OCI-LY7 (cell line): ENCODE results near the gene COL5A1. TPM values are rescaled to one million over a fixed set of nuclear protein-coding genes. Genes with fewer than 3 reads are reported as not detected.
A peak's percentile ranks its signal among the peaks of the same experiment; 100 is the strongest.

Experiments
- BruUV-seq: library from RNA; stranded (reverse); fragments of 400-500 nt; replicated peaks from 2 replicates; lab custom pipeline; 2021; lab: Mats Ljungman, UMichigan
- CTCF ChIA-PET: fragments of 300-600 bp; sonication (Branson Sonifier 250); formaldehyde crosslinking; loops from one replicate; lab custom pipeline; 2022; ENCODE audit warnings: antibody characterized with exemption; ENCODE audit not compliant: unreplicated experiment; lab: Charles Lee
- POLR2A ChIA-PET: fragments of 300-600 bp; sonication (Branson Sonifier 250); formaldehyde crosslinking; loops from one replicate; lab custom pipeline; 2022; ENCODE audit warnings: antibody characterized with exemption; lab: Charles Lee
- DNase-seq: peaks from one replicate; pipeline ENCODE4 v3.0.0-alpha.2; 2015; ENCODE audit warnings: low spot score
- H2AFZ ChIP-seq: fragments of 200-600 bp; sonication (generic), shearing (Covaris generic); 2 replicates; pipeline ENCODE4 v1.6.1; 2014; ENCODE audit warnings: mild to moderate bottlenecking, antibody characterized with exemption, low read length, moderate library complexity
- H3K27ac ChIP-seq: fragments of 200-600 bp; sonication (generic); 2 replicates; pipeline ENCODE4 v1.5.1; 2014; ENCODE audit warnings: mixed run types, low read depth, mild to moderate bottlenecking, moderate library complexity, low read length, inconsistent platforms; ENCODE audit not compliant: poor library complexity, severe bottlenecking
- H3K36me3 ChIP-seq: fragments of 200-600 bp; sonication (generic); 2 replicates; pipeline ENCODE4 v1.6.1; 2014; ENCODE audit warnings: mild to moderate bottlenecking, antibody characterized with exemption, low read length, moderate library complexity, mixed read lengths; ENCODE audit not compliant: insufficient read depth
- H3K4me1 ChIP-seq: fragments of 200-600 bp; sonication (generic); 2 replicates; pipeline ENCODE4 v1.5.1; 2014; ENCODE audit warnings: mild to moderate bottlenecking, low read length; ENCODE audit not compliant: insufficient read depth, poor library complexity, severe bottlenecking
- H3K4me2 ChIP-seq: fragments of 200-600 bp; sonication (generic); 2 replicates; pipeline ENCODE4 v1.6.1; 2014; ENCODE audit warnings: mild to moderate bottlenecking, low read length
- H3K4me3 ChIP-seq: fragments of 200-600 bp; sonication (generic); 2 replicates; pipeline ENCODE4 v1.5.1; 2014; ENCODE audit warnings: mild to moderate bottlenecking, low read depth, low read length; ENCODE audit not compliant: poor library complexity, severe bottlenecking
- H3K79me2 ChIP-seq: fragments of 200-600 bp; sonication (generic); 2 replicates; pipeline ENCODE4 v1.6.1; 2016; ENCODE audit warnings: low read depth, mild to moderate bottlenecking, low read length, moderate library complexity, mixed read lengths; ENCODE audit not compliant: insufficient read depth
- H3K9me2 ChIP-seq: fragments of 200-600 bp; sonication (generic); 2 replicates; pipeline ENCODE4 v1.6.1; 2016; ENCODE audit warnings: mild to moderate bottlenecking, low read length, mixed read lengths; ENCODE audit not compliant: insufficient read depth
- H3K9me3 ChIP-seq: fragments of 200-600 bp; sonication (generic); 2 replicates; pipeline ENCODE4 v1.6.1; 2014; ENCODE audit warnings: mild to moderate bottlenecking, mixed run types, low read length, mixed read lengths
- H4K20me1 ChIP-seq: fragments of 200-600 bp; sonication (generic); 2 replicates; pipeline ENCODE4 v1.6.1; 2014; ENCODE audit warnings: mild to moderate bottlenecking, antibody characterized with exemption, low read length, moderate library complexity, mixed read lengths; ENCODE audit not compliant: insufficient read depth
- CTCF ChIP-seq: fragments of 200-600 bp; sonication (generic); conservative IDR thresholded peaks from 2 replicates; pipeline ENCODE4 v1.5.1; 2014; ENCODE audit warnings: mild to moderate bottlenecking, antibody characterized with exemption, low read length, moderate library complexity, mixed read lengths
- EZH2phosphoT487 ChIP-seq: fragments of 200-600 bp; sonication (generic); IDR thresholded peaks from 2 replicates; pipeline ENCODE4 v1.6.1; 2018; ENCODE audit warnings: low read depth, borderline replicate concordance, mild to moderate bottlenecking, mixed run types, antibody characterized with exemption, low read length, moderate library complexity, mixed read lengths
- intact Hi-C: fragments of 100-400 bp; cut with micrococcal nuclease; formaldehyde crosslinking; loops from one replicate; pipeline ENCODE4 v1.10.0; 2022; ENCODE audit not compliant: unreplicated experiment
- total RNA-seq, 2 experiments: library from RNA; depleted of rRNA in 1 of 2; stranded (reverse); fragments of >200 nt in 1 of 2; shearing (Covaris generic) in 1 of 2; gene quantifications; 2 replicates each; pipeline ENCODE4 v1.2.3, GENCODE V29; 2014 to 2022

Gene COL5A1
- total RNA-seq, 2 experiments from 2014 or later, result 12.2 to 28.6 TPM

- Histone ChIP-seq H3K36me3 (no peaks in the 10 kb centered on the region), H3K9me2 (no peaks in the 10 kb centered on the region), H2AFZ (no peak overlapping the region), H3K4me1 (peaks cover 45% of the 10 kb centered on the region), H3K4me2 (peak overlapping the region; percentile 55; the same call in 1 of the 2 replicates), H3K27ac (no peak overlapping the region), H3K79me2 (no peaks in the 10 kb centered on the region), H3K4me3 (no peak overlapping the region), H4K20me1 (no peaks in the 10 kb centered on the region), H3K9me3 (peaks cover 7% of the 10 kb centered on the region)
- TF ChIP-seq CTCF (no peak), EZH2phosphoT487 (no peak)
- no peak for DNase-seq
- intact Hi-C loops, result no loop called here
- ChIA-PET POLR2A (interaction anchor here (0.9 kb wide), 1 partner anchor 60 kb away, joined by 3 read pairs; no protein-coding TSS in a partner anchor), CTCF (interaction anchor here (0.6 kb wide), 1 partner anchor 195 kb away, joined by 3 read pairs; no protein-coding TSS in a partner anchor)
- BruUV-seq, result no TSS peak
Measured at GRCh38 chr9:134871697-134872340, 230.2 kb downstream of the COL5A1 start.

- Histone ChIP-seq H3K4me3 (no peak overlapping the region), H3K9me2 (no peaks in the 10 kb centered on the region), H4K20me1 (no peaks in the 10 kb centered on the region), H3K9me3 (peaks cover 7% of the 10 kb centered on the region), H3K4me1 (peaks cover 43% of the 10 kb centered on the region), H3K27ac (no peak overlapping the region), H3K36me3 (no peaks in the 10 kb centered on the region), H2AFZ (no peak overlapping the region), H3K79me2 (no peaks in the 10 kb centered on the region), H3K4me2 (peak overlapping the region; percentile 20; the same call in 1 of the 2 replicates)
- peak; percentile 24 for DNase-seq
- POLR2A ChIA-PET, result no interaction called here
- CTCF ChIA-PET, result no interaction called here
- intact Hi-C loops, result no loop called here
- no TSS peak for BruUV-seq
- TF ChIP-seq EZH2phosphoT487, result no peak
- TF ChIP-seq CTCF, result no peak
Measured at GRCh38 chr9:134872482-134873231, 231.1 kb downstream of the COL5A1 start.
